Nucleus accumbens (tissue), 56 donors: Measurements from ENCODE around the gene CRADD.
"Not testable (repeated sequence)": the region's sequence is repeated elsewhere in the genome, so short reads cannot be mapped to it uniquely, and the experiment has no call there.

Experiments used
- DNase-seq, 56 donors: peaks; one replicate each; lab custom pipeline; 2025; lab: John Stamatoyannopoulos, UW

CRADD gene

GRCh38 chr12:93753838-93754429, 76.8 kb downstream of the CRADD start:
- DNase-seq: no peak

GRCh38 chr12:93754859-93755258, 77.7 kb downstream of the CRADD start:
- not testable (repeated sequence) for DNase-seq

DNA sequence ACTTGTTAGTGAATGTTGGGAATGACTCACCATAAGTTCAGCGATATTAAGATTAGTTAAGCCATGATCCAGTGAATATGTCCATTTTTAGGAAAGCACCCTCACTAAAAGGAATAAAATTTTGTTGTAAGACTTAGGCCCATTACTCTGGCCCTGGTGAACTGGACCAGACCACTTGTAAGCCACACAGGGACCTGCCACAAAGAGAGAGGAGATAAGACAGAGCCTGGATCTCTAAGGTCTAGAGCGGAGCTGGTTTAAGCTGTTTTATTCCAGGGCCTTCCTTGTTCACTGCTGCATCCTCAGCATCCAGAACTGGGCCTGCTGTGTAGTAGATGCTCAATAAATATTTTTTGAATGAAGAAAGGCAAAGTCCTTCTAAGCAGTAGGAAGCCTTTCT, 79.1 kb downstream of the CRADD start:
- DNase-seq: no peak

GRCh38 chr12:93757792-93758694, 80.9 kb downstream of the CRADD start:
- no peak for DNase-seq

DNA sequence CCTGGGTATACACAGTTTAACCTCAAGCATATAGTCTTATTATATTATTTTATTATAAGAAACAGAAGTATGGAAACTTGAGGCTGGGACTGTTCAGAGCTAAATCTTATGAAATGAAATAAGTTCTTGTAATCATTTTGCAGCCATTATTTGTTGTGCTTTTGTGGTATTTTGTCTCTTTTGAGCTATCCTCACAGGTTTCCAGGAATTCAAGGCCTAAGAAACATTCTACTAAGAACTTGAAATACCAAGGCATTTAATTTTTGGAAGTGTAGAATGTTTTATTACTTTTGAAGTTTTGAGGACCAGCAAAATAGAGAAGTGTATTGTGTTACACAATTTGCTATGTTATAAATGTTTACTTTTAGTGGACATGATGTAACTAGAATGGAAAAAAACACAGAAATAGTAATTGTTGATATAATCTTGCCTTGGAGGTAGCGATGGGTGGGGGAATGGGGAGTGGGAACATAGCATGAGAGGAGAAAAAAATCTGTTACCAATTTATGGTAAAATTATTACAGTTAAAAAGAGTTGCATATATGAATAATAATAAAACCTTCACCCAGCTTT, 81.7 kb downstream of the CRADD start:
- no peak for DNase-seq

GRCh38 chr12:93759512-93760081, 82.4 kb downstream of the CRADD start:
- no peak for DNase-seq

DNA sequence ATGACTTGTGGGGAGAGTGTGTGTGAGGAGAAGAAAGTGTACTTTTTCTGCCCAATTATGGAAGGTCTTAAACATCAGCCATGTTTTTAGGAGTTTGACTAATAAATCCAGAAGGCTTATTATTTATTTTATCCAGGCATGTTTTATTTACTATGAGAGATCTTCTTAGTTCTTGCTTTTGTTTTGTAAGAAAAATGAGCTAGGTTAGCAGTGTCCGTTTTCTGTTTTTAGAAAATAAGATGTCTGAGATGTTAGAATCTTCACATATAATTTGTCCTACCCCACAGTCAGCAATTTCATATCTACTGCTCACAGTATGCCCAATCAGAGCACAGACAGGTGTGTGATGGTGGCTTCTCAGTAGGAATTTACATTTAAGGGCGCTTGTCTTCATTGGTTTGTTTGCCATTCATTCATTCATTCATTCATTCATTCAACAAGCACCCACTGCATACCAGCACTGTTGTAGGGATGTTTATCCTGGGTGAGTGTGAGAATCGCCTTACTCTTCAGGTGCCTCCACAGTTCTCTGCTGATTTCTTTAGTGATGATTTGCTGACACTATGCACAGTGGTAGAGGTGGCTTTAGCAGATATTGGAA, 83.2 kb downstream of the CRADD start:
- DNase-seq: no peak

- no peak for DNase-seq
These were observed 85.0 kb downstream of the CRADD start for GRCh38 chr12:93762059-93762719.

GRCh38 chr12:93762912-93763553, 85.9 kb downstream of the CRADD start:
- no peak for DNase-seq

DNA sequence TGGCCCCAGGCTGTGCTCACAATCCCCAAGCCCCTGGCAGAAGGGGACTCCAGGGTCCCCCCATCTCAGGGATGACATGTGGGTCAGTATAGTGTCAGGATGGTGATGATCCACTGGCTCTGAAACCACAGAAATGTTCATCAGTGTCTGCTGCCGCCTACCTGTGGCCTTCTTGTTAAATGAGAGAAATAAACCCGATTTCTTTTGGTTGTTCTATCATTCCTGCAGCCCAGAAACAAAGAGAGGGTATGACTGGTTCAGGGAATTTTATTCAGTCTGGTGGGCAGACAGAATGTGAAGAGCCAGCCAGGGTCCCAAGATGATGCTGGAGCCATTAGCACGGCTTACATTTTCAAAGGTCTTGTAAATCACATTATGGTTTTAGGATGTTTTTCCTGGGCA, 86.6 kb downstream of the CRADD start:
- DNase-seq: no peak

DNA sequence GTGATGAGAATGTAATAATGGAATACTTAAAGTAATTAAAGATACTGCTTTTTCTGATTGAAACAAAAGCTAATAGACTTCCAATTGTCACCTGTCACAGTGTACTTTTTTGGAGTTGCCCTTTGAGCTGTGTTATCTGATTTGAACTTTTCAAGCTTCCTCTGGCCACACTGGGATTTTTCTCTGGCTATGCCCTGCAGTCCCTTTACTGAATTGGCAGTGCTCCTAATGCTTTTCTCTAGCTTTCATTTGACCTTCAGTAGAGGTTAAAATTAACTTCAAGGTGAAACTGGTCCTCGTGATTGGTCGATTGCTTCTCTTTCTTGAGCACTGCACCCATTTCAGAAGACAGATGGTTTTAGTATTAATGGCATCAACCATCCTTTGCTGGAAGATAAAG, 89.2 kb downstream of the CRADD start:
- DNase-seq: no peak

GRCh38 chr12:93766796-93767523, 89.8 kb downstream of the CRADD start:
- peak in 12 of 56 donors; percentile 6 to 32 (median 18) for DNase-seq

DNA sequence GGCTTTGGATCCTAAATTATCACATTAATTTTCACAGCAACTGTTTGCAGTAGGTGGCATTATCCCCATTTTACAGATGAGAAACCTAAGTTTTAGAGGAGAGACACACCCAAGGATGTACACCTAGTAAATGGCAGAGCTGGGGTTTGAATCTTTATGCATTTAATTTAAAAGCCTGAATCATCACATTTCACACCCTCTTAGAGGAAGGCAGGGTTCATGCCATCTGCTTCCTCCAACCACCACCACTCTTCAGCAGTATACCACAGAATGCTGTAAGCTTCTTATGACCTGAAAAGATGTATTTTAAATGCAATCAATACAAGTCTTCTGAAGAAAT, 90.3 kb downstream of the CRADD start:
- DNase-seq: no peak

DNA sequence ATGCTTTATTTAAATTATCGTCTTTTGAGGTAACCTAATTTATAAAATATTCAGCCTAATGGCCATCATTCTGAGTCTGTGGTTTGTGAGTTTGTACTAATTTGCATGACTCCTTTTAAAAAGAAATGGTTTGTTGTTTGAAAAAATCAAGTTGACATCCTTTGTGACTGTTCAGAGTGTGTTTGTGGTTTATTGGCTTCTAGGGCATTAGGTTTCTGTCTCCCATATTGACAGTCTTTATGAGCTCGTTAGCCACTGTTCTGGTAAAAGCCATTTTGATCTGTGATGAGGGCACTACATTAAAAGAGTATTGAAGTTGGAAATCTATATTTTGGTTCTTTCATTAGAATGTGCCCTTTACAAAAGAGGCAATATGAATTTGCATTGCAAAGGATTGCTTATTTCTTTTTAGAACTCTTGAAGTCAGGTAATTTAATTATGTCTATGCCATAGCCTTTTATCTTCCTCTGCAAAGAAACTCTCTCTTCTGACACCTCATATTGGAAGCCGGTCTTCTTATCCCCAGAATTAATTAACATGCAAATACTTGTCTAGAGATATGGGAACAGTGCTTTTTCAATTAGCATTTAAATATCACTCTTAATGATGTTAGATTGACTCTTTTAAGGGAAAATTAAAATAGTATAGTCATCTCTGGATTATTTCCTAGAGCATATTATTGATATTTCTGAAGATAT, 95.0 kb downstream of the CRADD start:
- no peak for DNase-seq

- no peak for DNase-seq
These were observed 96.1 kb downstream of the CRADD start for GRCh38 chr12:93773122-93773871.

GRCh38 chr12:93776581-93777018, 99.4 kb downstream of the CRADD start:
- peak in 2 of 56 donors; percentile 8 to 25 for DNase-seq

GRCh38 chr12:93777254-93777653, 100.1 kb downstream of the CRADD start:
- peak in 1 of 56 donors; percentile 5 for DNase-seq

DNA sequence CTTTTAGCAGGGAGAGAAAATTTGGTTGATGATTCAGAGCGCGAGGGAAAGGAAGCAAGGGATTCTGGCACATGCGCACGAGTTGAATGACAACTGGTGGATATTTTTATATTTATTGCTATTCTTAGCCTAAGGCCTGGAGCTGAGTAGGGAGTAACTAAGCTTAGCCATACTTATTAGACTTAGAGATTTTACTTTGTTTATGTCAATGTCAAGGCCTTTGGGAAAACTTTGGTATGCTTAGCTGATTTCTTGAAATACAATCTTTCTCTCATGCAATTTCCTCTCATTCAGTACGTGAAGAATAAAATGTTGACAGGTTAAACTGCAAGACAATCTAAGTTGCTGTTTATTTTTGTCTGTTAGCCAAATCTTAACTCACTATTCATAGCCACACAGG, 101.1 kb downstream of the CRADD start:
- DNase-seq: peak in 19 of 56 donors; percentile 2 to 62 (median 14)
